HepG2 (cell line): Measurements from ENCODE around the gene SIX5. TPM values are rescaled to one million over a fixed set of nuclear protein-coding genes. Genes with fewer than 3 reads are reported as not detected.

Experiments
- AGO1 ChIP-seq: fragments of 200-400 bp; formaldehyde crosslinking; IDR thresholded peaks from 2 replicates; pipeline ENCODE4 v1.6.1; 2017; ENCODE audit warnings: mild to moderate bottlenecking, low read depth, low read length, moderate library complexity; ENCODE audit not compliant: poor library complexity, severe bottlenecking
- ARNTL ChIP-seq: sonication (generic); formaldehyde crosslinking; IDR thresholded peaks from 2 replicates; pipeline ENCODE4 v1.4.0; 2020; ENCODE audit warnings: mild to moderate bottlenecking, missing genetic modification reagents
- ATM ChIP-seq: fragments of 450-650 bp; IDR thresholded peaks from 2 replicates; pipeline ENCODE4 v1.7.1; 2017; ENCODE audit warnings: mild to moderate bottlenecking, borderline replicate concordance
- ATRX ChIP-seq: sonication (generic); formaldehyde crosslinking; IDR thresholded peaks from 2 replicates; pipeline ENCODE4 v1.4.0; 2020; ENCODE audit warnings: missing genetic modification reagents, borderline replicate concordance
- ISX ChIP-seq: sonication (generic); formaldehyde crosslinking; conservative IDR thresholded peaks from 2 replicates; pipeline ENCODE4 v1.5.0; 2020; ENCODE audit warnings: missing genetic modification reagents
- KLF15 ChIP-seq: sonication (generic); formaldehyde crosslinking; IDR thresholded peaks from 2 replicates; pipeline ENCODE4 v1.8.1; 2023; ENCODE audit warnings: borderline replicate concordance, mild to moderate bottlenecking, inconsistent platforms, missing genetic modification reagents, mixed read lengths
- MTF1 ChIP-seq: sonication (generic); formaldehyde crosslinking; IDR thresholded peaks from 2 replicates; pipeline ENCODE4 v1.5.0; 2020; ENCODE audit warnings: missing genetic modification reagents
- NR2F2 ChIP-seq: IDR thresholded peaks from 2 replicates; pipeline ENCODE4 v1.6.1; 2012; ENCODE audit warnings: low read depth, inconsistent platforms, borderline replicate concordance
- RAD21 ChIP-seq: fragments of 450-650 bp; formaldehyde crosslinking; IDR thresholded peaks from 2 replicates; pipeline ENCODE4 v1.5.0; 2020; ENCODE audit warnings: mild to moderate bottlenecking
- SOX6 ChIP-seq, 2 experiments: fragments of 450-650 bp in 1 of 2; sonication (generic) in 1 of 2; formaldehyde crosslinking in 1 of 2; IDR thresholded peaks; 2 replicates each; pipeline versions ENCODE4 v1.4.0 to v1.6.1; 2017 to 2020; ENCODE audit warnings: antibody characterized with exemption in 1 of 2, mild to moderate bottlenecking in 1 of 2, missing genetic modification reagents in 1 of 2
- ZBTB8A ChIP-seq: sonication (generic); formaldehyde crosslinking; IDR thresholded peaks from 2 replicates; pipeline ENCODE4 v1.4.0; 2020; ENCODE audit warnings: mild to moderate bottlenecking, low read depth, missing genetic modification reagents, borderline replicate concordance
- ZFP91 ChIP-seq: sonication (generic); formaldehyde crosslinking; IDR thresholded peaks from 2 replicates; pipeline ENCODE4 v1.9.0; 2022; ENCODE audit warnings: missing genetic modification reagents, mild to moderate bottlenecking, borderline replicate concordance
- ZNF350 ChIP-seq: sonication (generic); formaldehyde crosslinking; IDR thresholded peaks from 2 replicates; pipeline ENCODE4 v1.4.0; 2020; ENCODE audit warnings: mild to moderate bottlenecking, low read depth, missing genetic modification reagents, borderline replicate concordance
- ZNF430 ChIP-seq: sonication (generic); formaldehyde crosslinking; IDR thresholded peaks from 2 replicates; pipeline ENCODE4 v1.9.0; 2021; ENCODE audit warnings: mild to moderate bottlenecking, missing genetic modification reagents
- polyA plus RNA-seq, 8 experiments: library from polyadenylated mRNA; depleted of rRNA in 3 of 8; stranded (reverse) in 7 of 8; unstranded in 1 of 8; fragments of >200 nt; fragmentation: Illumina TruSeq in 4 of 8; extraction: Trizol in 4 of 8; gene quantifications; 2 replicates each; pipeline versions ENCODE4 v1.2.1 to v1.2.3, GENCODE V29; 2011 to 2016; ENCODE audit warnings: low read depth in 4 of 8, missing spikeins in 1 of 8, mixed read lengths in 1 of 8; ENCODE audit not compliant: insufficient read depth in 1 of 8
- total RNA-seq, 5 experiments: library from RNA; depleted of rRNA; stranded (reverse); fragments of >200 nt; fragmentation: Illumina TruSeq; extraction: Trizol; gene quantifications; 2 replicates each; pipeline ENCODE4 v1.2.3, GENCODE V29; 2016; ENCODE audit warnings: low read depth in 1 of 5
- TF ChIP-seq, protein P1 (sequence below): sonication (generic); formaldehyde crosslinking; IDR thresholded peaks from 2 replicates; pipeline ENCODE4 v1.4.0; 2020; ENCODE audit warnings: mild to moderate bottlenecking, missing genetic modification reagents
- TF ChIP-seq, protein P2 (sequence below): sonication (generic); formaldehyde crosslinking; IDR thresholded peaks from 2 replicates; pipeline ENCODE4 v1.5.1; 2020; ENCODE audit warnings: missing genetic modification reagents, mild to moderate bottlenecking, borderline replicate concordance

The SIX5 gene
- total and polyA plus RNA-seq, 2 of the 13 experiments (the other 11 are each of a cell fraction or from before 2014, with no cell fraction given), result 7.7 to 10.5 TPM

- TF ChIP-seq, protein P1, sequence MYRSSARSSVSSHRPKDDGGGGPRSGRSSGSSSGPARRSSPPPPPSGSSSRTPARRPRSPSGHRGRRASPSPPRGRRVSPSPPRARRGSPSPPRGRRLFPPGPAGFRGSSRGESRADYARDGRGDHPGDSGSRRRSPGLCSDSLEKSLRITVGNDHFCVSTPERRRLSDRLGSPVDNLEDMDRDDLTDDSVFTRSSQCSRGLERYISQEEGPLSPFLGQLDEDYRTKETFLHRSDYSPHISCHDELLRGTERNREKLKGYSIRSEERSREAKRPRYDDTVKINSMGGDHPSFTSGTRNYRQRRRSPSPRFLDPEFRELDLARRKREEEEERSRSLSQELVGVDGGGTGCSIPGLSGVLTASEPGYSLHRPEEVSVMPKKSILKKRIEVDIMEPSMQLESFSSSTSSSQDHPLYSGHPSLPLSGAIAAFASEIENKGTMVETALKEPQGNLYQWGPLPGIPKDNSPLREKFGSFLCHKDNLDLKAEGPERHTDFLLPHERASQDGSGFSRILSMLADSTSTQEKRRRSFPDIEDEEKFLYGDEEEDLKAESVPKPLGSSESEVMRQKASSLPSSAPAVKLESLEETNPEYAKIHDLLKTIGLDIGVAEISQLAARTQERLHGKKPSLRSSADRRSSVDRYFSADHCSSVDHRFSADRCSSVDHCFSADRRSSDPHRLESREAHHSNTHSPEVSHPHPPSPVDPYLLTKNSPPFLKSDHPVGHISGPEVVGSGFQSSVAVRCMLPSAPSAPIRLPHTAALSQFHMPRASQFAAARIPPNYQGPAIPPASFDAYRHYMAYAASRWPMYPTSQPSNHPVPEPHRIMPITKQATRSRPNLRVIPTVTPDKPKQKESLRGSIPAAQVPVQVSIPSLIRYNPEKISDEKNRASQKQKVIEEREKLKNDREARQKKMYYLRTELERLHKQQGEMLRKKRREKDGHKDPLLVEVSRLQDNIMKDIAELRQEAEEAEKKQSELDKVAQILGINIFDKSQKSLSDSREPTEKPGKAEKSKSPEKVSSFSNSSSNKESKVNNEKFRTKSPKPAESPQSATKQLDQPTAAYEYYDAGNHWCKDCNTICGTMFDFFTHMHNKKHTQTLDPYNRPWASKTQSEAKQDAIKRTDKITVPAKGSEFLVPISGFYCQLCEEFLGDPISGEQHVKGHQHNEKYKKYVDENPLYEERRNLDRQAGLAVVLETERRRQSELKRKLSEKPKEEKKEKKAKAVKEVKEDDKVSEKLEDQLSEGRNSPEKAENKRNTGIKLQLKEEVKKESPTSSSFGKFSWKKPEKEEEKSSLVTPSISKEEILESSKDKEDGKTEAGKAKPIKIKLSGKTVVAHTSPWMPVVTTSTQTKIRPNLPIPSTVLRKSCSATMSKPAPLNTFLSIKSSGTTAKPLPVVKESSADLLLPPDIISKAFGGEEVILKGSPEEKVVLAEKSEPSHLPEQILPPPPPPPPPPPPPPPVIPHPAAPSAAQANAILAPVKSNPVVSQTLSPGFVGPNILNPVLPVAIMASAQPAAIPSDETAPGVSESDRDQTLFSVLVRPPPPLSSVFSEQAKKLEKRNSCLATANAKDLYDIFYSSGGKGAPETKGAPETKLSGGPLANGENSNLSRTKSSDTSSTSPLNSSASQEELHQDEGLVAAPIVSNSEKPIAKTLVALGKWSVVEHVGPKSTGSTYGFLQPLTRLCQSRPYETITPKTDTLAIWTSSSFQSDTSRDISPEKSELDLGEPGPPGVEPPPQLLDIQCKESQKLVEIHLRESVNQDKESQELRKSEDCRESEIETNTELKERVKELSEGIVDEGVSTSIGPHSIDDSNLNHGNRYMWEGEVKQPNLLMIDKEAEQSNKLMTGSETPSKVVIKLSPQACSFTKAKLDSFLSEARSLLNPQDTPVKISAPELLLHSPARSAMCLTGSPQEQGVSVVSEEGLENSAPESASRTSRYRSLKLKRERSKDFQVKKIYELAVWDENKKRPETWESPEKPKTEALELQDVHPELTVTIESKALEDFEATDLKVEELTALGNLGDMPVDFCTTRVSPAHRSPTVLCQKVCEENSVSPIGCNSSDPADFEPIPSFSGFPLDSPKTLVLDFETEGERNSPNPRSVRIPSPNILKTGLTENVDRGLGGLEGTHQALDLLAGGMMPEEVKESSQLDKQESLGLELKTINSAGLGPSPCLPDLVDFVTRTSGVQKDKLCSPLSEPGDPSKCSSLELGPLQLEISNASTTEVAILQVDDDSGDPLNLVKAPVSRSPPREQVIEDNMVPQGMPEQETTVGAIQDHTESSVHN (CRISPR knock-in tag), result no peak
- TF ChIP-seq ARNTL (CRISPR knock-in tag) (peak; percentile 72), ATRX (CRISPR knock-in tag) (no peak), MTF1 (CRISPR knock-in tag) (no peak), KLF15 (no peak), RAD21 (CRISPR knock-in tag) (no peak), ZNF430 (CRISPR knock-in tag) (no peak), SOX6 (IDR thresholded peaks at IDR 0.05) (no peak), SOX6 (CRISPR knock-in tag; IDR thresholded peaks at IDR 0.05) (peak; percentile 74), ZBTB8A (CRISPR knock-in tag) (no peak), AGO1 (no peak), ZFP91 (CRISPR knock-in tag) (peak; percentile 94), ATM (no peak), ZNF350 (CRISPR knock-in tag) (peak; percentile 64; the same call in 1 of the 2 replicates), NR2F2 (no peak), ISX (CRISPR knock-in tag) (no peak)
- TF ChIP-seq, protein P2, sequence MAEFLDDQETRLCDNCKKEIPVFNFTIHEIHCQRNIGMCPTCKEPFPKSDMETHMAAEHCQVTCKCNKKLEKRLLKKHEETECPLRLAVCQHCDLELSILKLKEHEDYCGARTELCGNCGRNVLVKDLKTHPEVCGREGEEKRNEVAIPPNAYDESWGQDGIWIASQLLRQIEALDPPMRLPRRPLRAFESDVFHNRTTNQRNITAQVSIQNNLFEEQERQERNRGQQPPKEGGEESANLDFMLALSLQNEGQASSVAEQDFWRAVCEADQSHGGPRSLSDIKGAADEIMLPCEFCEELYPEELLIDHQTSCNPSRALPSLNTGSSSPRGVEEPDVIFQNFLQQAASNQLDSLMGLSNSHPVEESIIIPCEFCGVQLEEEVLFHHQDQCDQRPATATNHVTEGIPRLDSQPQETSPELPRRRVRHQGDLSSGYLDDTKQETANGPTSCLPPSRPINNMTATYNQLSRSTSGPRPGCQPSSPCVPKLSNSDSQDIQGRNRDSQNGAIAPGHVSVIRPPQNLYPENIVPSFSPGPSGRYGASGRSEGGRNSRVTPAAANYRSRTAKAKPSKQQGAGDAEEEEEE (CRISPR knock-in tag), result no peak
Observed at GRCh38 chr19:45730368-45731288, 38.4 kb downstream of the SIX5 start, which contains the start of gene FBXO46 (continued).
